CD14-positive monocyte (primary cell): ENCODE measurements around the gene GFI1B. TPM values are rescaled to one million over a fixed set of nuclear protein-coding genes. Genes with fewer than 3 reads are reported as not detected.

ENCODE experiments used
- DNase-seq, 3 donors: peaks; one replicate each; pipeline ENCODE4 v3.0.0-alpha.2; 2011 to 2022
- H2AFZ ChIP-seq: 2 replicates; pipeline ENCODE4 v1.6.0; 2012; ENCODE audit warnings: mild to moderate bottlenecking, low read depth, low read length, inconsistent platforms; ENCODE audit not compliant: insufficient read depth, poor library complexity, severe bottlenecking
- H3K27ac ChIP-seq, 2 donors: 1 replicate in 1 of 2; 2 replicates in 1 of 2; pipeline ENCODE4 v1.5.1; 2012 to 2013; ENCODE audit warnings: low read length in 2 of 2, control low read depth in 1 of 2, inconsistent platforms in 1 of 2, low read depth in 1 of 2, mild to moderate bottlenecking in 1 of 2
- H3K27me3 ChIP-seq, 2 donors: one replicate each; pipeline versions ENCODE4 v1.6.0 to v1.6.1; 2011 to 2013; ENCODE audit warnings: low read length in 2 of 2; ENCODE audit not compliant: control insufficient read depth in 2 of 2, insufficient read depth in 2 of 2
- H3K36me3 ChIP-seq, 2 donors: replicated peaks in 1 of 2; 1 replicate in 1 of 2; 2 replicates in 1 of 2; pipeline versions ENCODE4 v1.5.1 to v1.6.1; 2012 to 2013; ENCODE audit warnings: low read length in 2 of 2, control low read depth in 1 of 2, inconsistent platforms in 1 of 2, mild to moderate bottlenecking in 1 of 2; ENCODE audit not compliant: insufficient read depth in 2 of 2, control insufficient read depth in 1 of 2
- H3K4me1 ChIP-seq, 2 donors: 1 replicate in 1 of 2; 2 replicates in 1 of 2; pipeline versions ENCODE4 v1.5.1 to v1.6.1; 2012 to 2013; ENCODE audit warnings: low read length in 2 of 2, control low read depth in 1 of 2, inconsistent platforms in 1 of 2, mild to moderate bottlenecking in 1 of 2, moderate library complexity in 1 of 2; ENCODE audit not compliant: insufficient read depth in 2 of 2, control insufficient read depth in 1 of 2
- H3K4me2 ChIP-seq: replicated peaks from 2 replicates; pipeline ENCODE3; 2012; ENCODE audit warnings: low read length, moderate library complexity, mild to moderate bottlenecking; ENCODE audit not compliant: poor library complexity, severe bottlenecking; ENCODE audit errors: extremely low read depth
- H3K4me3 ChIP-seq, 3 experiments: fragments of 200-600 bp in 1 of 3; sonication (generic) in 1 of 3; replicated peaks in 1 of 3; 1 replicate in 2 of 3; 2 replicates in 1 of 3; pipeline ENCODE4 v1.5.1; 2011 to 2013; ENCODE audit warnings: low read length in 3 of 3, mild to moderate bottlenecking in 3 of 3, control low read depth in 2 of 3, low read depth in 2 of 3, inconsistent platforms in 1 of 3, moderate library complexity in 1 of 3
- H3K79me2 ChIP-seq: 2 replicates; pipeline ENCODE4 v1.6.0; 2012; ENCODE audit warnings: mild to moderate bottlenecking, control low read depth, inconsistent platforms, low read length, moderate library complexity; ENCODE audit not compliant: insufficient read depth
- H3K9ac ChIP-seq: 2 replicates; pipeline ENCODE4 v1.6.0; 2017; ENCODE audit warnings: low read length, mild to moderate bottlenecking; ENCODE audit not compliant: insufficient read depth, poor library complexity, severe bottlenecking
- H3K9me3 ChIP-seq, 2 donors: replicated peaks in 1 of 2; 1 replicate in 1 of 2; 2 replicates in 1 of 2; pipeline versions ENCODE4 v1.5.1 to v1.6.1; 2012 to 2013; ENCODE audit warnings: low read length in 2 of 2, control low read depth in 1 of 2; ENCODE audit not compliant: control insufficient read depth in 1 of 2, insufficient read depth in 1 of 2
- H4K20me1 ChIP-seq: 2 replicates; pipeline ENCODE4 v1.6.0; 2012; ENCODE audit warnings: mild to moderate bottlenecking, low read length, control low read depth, moderate library complexity; ENCODE audit not compliant: insufficient read depth
- H3K27ac Mint-ChIP-seq, 7 donors: one replicate each; pipeline ENCODE4 v1.8.0; 2020; ENCODE audit warnings: mild to moderate bottlenecking in 7 of 7, mixed read lengths in 7 of 7, moderate library complexity in 6 of 7, inconsistent platforms in 2 of 7
- H3K27me3 Mint-ChIP-seq, 3 donors: one replicate each; pipeline ENCODE4 v1.8.0; 2021 to 2022; ENCODE audit warnings: low read depth in 3 of 3, mild to moderate bottlenecking in 3 of 3, mixed read lengths in 3 of 3, moderate library complexity in 3 of 3, inconsistent platforms in 1 of 3
- H3K36me3 Mint-ChIP-seq, 2 donors: one replicate each; pipeline ENCODE4 v1.8.0; 2020; ENCODE audit warnings: mixed read lengths in 2 of 2, inconsistent platforms in 1 of 2, mild to moderate bottlenecking in 1 of 2
- H3K4me1 Mint-ChIP-seq: one replicate; pipeline ENCODE4 v1.8.0; 2020; ENCODE audit warnings: mild to moderate bottlenecking, mixed read lengths
- H3K4me3 Mint-ChIP-seq, 2 donors: one replicate each; pipeline ENCODE4 v1.8.0; 2020; ENCODE audit warnings: mild to moderate bottlenecking in 2 of 2, mixed read lengths in 2 of 2, moderate library complexity in 1 of 2
- H3K9me3 Mint-ChIP-seq, 7 donors: one replicate each; pipeline ENCODE4 v1.8.0; 2020 to 2022; ENCODE audit warnings: mixed read lengths in 7 of 7, mild to moderate bottlenecking in 6 of 7, moderate library complexity in 6 of 7, inconsistent platforms in 2 of 7
- WGBS: methylation state at CpG from one replicate; pipeline ENCODE4 v1.1.5; 2013; ENCODE audit warnings: missing lambda C conversion rate; ENCODE audit not compliant: insufficient coverage; 5-methylcytosine and 5-hydroxymethylcytosine counted together
- intact Hi-C, 2 donors: fragments of 100-400 bp; cut with micrococcal nuclease; formaldehyde crosslinking; loops; one replicate each; pipeline versions ENCODE4 v1.15.0 to v1.15.1; 2023
- polyA minus RNA-seq: library from RNA; depleted of rRNA, polyadenylated mRNA; stranded (reverse); fragments of >200 nt; gene quantifications from 2 replicates; pipeline ENCODE4 v1.2.3, GENCODE V29; 2012
- polyA plus RNA-seq, 3 donors: library from polyadenylated mRNA; depleted of rRNA in 1 of 3; unstranded in 2 of 3; stranded (reverse) in 1 of 3; fragments of 300-500 nt in 2 of 3; fragments of >200 nt in 1 of 3; fragmentation: Illumina TruSeq in 2 of 3; gene quantifications; 1 replicate in 2 of 3; 2 replicates in 1 of 3; pipeline ENCODE4 v1.2.3, GENCODE V29; 2012 to 2021
- total RNA-seq, 12 experiments: library from RNA in 1 of 12; stranded (reverse) in 1 of 12; fragments of 120-200 nt in 1 of 12; gene quantifications; one replicate each; pipeline ENCODE4 v1.2.4 and lab custom pipeline; 2013 to 2026; ENCODE audit warnings: mixed read lengths in 6 of 12, inconsistent platforms in 1 of 12
- TF ChIP-seq, protein P1 (sequence below): fragments of 200-600 bp; IDR thresholded peaks from one replicate; pipeline ENCODE4 v1.8.0; 2022; ENCODE audit warnings: antibody characterized with exemption, mild to moderate bottlenecking

The GFI1B gene
- 0.25 TPM for total RNA-seq (2013)
- polyA plus RNA-seq, result under 1 TPM; 0.06 to 0.39 (median 0.21) TPM
- polyA minus RNA-seq, result 0.42 and 1.0 TPM in 2 replicates
- 0.07 to 2.0 (median 0.39) reads per million in 11 experiments for total RNA-seq (lab: John Stamatoyannopoulos, UW)

DNA sequence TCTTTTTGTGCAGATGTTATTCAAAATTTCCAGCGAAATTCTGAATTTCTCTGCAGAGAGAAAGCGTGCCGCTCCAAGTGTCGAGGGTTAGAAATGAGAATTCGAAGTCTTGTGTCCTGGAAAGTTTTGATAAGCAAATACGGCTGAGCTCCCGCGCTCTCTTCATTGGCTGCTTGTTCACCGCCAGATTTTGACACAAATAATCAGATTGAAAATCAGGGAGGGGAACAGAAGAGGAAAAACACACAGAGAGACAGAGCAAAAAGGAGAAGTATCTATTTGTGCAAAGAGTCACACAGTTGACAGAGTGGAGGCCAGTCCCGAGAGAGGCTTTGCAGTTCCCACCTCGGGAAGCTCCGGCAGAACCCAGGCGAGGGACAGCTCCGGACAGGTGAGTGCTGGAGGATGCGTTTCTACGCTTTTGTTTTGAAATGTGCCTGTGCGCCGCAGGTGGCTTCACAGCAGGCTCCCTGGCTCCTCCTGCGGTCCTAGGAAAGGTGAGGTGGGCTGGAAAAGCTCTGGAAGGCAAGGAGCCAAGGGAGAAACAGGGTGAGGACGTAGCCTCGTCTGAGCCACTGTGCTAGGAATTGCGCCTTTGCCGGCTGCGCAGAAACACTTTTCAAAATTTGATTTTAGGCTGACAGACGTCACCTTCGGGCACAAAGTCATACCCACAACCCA is at the start of gene GFI1B:
TSS of gene GFI1B (plus strand) at position 244 of the 681 bp plus-strand sequence. CDS start 7,985 bp downstream, outside the sequence.
- intact Hi-C loops, result no loop called here
- H3K4me3 ChIP-seq, result peak within 1 kb of the TSS in 1 of 3 experiments; percentile 19

DNA sequence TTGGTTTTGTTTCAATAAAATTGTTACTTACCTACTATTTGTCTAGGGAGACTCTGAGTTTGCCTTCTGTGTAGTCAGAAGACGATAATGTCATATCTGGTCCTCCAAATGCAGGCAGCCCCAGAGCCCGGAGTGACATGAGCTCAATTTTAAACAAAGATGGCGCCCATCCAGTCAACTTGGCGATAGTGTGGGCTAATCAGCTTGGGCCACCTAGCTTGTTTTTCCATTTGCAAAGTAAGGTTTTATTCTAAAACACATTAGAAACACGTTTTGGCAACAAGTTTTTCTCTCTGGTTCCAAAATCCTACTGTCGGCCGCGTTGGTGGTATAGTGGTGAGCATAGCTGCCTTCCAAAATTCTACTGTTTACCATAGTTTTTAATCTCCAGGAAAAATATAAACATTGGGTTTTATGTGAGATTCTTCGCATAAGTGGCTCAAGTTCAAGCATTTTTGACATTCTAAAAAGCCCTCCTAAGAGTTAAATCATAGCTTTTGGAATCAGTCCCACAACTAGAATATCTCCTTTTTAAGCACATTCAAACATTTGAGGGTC is 47.2 kb upstream of the GFI1B start:
- Histone ChIP-seq H4K20me1 (peaks cover 13% of the 10 kb centered on the region), H3K27me3 (no peaks in the 10 kb centered on the region), H3K36me3 (peaks cover 34 to 88% of the 10 kb centered on the region in 2 donors), H3K9ac (no peak overlapping the region), H3K4me2 (no peak overlapping the region), H3K4me3 (no peak overlapping the region), H3K27ac (no peak overlapping the region), H2AFZ (no peak overlapping the region), H3K4me1 (no peaks in the 10 kb centered on the region), H3K79me2 (peaks cover 11% of the 10 kb centered on the region), H3K9me3 (no peaks in the 10 kb centered on the region)
- Mint-ChIP-seq H3K9me3 (peaks cover 0 to 2% (median 0%) of the 10 kb centered on the region in 7 donors), H3K4me1 (no peaks in the 10 kb centered on the region), H3K36me3 (peaks cover 70 to 72% of the 10 kb centered on the region in 2 donors), H3K27me3 (no peaks in the 10 kb centered on the region), H3K27ac (no peak overlapping the region), H3K4me3 (no peak overlapping the region)
- TF ChIP-seq, protein P1, sequence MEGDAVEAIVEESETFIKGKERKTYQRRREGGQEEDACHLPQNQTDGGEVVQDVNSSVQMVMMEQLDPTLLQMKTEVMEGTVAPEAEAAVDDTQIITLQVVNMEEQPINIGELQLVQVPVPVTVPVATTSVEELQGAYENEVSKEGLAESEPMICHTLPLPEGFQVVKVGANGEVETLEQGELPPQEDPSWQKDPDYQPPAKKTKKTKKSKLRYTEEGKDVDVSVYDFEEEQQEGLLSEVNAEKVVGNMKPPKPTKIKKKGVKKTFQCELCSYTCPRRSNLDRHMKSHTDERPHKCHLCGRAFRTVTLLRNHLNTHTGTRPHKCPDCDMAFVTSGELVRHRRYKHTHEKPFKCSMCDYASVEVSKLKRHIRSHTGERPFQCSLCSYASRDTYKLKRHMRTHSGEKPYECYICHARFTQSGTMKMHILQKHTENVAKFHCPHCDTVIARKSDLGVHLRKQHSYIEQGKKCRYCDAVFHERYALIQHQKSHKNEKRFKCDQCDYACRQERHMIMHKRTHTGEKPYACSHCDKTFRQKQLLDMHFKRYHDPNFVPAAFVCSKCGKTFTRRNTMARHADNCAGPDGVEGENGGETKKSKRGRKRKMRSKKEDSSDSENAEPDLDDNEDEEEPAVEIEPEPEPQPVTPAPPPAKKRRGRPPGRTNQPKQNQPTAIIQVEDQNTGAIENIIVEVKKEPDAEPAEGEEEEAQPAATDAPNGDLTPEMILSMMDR, result no peak
- intact Hi-C loops, result no loop called here
- WGBS, result 100% methylated on average over 4 of the region's 9 CpGs
- DNase-seq, result no peak

More for the DNA sequence above, at the start of gene GFI1B:
- WGBS, result under 1% methylated on average over 26 of the region's 26 CpGs
- TF ChIP-seq, protein P1, result no peak
- Histone ChIP-seq H3K4me2 (peak within 1 kb of the TSS; percentile 28), H4K20me1 (no peaks in the 10 kb centered on the region), H3K9ac (no peak within 1 kb of the TSS), H3K9me3 (no peaks in the 10 kb centered on the region), H2AFZ (no peak within 1 kb of the TSS), H3K27me3 (peaks cover 27 to 41% of the 10 kb centered on the region in 2 donors), H3K27ac (no peak within 1 kb of the TSS), H3K36me3 (no peaks in the 10 kb centered on the region), H3K4me1 (peaks cover 21 to 30% of the 10 kb centered on the region in 2 donors), H3K79me2 (no peaks in the 10 kb centered on the region)
- Mint-ChIP-seq H3K4me1 (peaks cover 29% of the 10 kb centered on the region), H3K9me3 (peaks cover 3 to 15% (median 12%) of the 10 kb centered on the region in 7 donors), H3K4me3 (peak within 1 kb of the TSS in 1 of 2 donors; percentile 86), H3K27me3 (peaks cover 32 to 67% (median 43%) of the 10 kb centered on the region in 3 donors), H3K27ac (no peak within 1 kb of the TSS), H3K36me3 (peaks cover 5 to 6% of the 10 kb centered on the region in 2 donors)
- peak in 2 of 3 donors; percentile 9 to 26 for DNase-seq
